ENCODE measurements around the gene NFE2L1. TPM values are rescaled to one million over a fixed set of nuclear protein-coding genes. Genes with fewer than 3 reads are reported as not detected.
A peak's percentile ranks its signal among the peaks of the same experiment; 100 is the strongest.

NFE2L1 gene
- total and polyA plus RNA-seq, 9 of the 15 experiments (the other 6 are each of a cell fraction or from before 2014, with no cell fraction given), result 2.0 to 68.6 (median 39.7) TPM

GRCh38 chr17:48107137-48108055 lies 59.2 kb downstream of the NFE2L1 start, which contains the start of gene SNX11 (continued):
- TF ChIP-seq PRDM10 (IDR thresholded peaks at IDR 0.05; ENCODE audit: partially characterized antibody) (peak; percentile 93), VEZF1 (CRISPR knock-in tag; IDR thresholded peaks at IDR 0.05) (peak; percentile 87), POLR3A (IDR thresholded peaks at IDR 0.05; ENCODE audit: borderline replicate concordance, extremely low read depth, insufficient read depth, insufficient read length) (no peak), MBD2 (IDR thresholded peaks at IDR 0.05; ENCODE audit: borderline replicate concordance, low read depth) (peak; percentile 82), SFPQ (IDR thresholded peaks at IDR 0.05; ENCODE audit: low read depth, low read length) (no peak), GATAD2A (IDR thresholded peaks at IDR 0.05) (no peak; the same call in 1 of the 2 replicates), STAT5A (IDR thresholded peaks at IDR 0.05; ENCODE audit: borderline replicate concordance, low read length) (no peak), HMGN3 (IDR thresholded peaks at IDR 0.05; ENCODE audit: borderline replicate concordance, extremely low read depth, insufficient read length, low read depth, low read length) (peak; percentile 83), KAT7 (CRISPR knock-in tag; IDR thresholded peaks at IDR 0.05; ENCODE audit: borderline replicate concordance) (0 out of 2 replicates have a peak, but pooled peaks have one; percentile 48), PHF8 (IDR thresholded peaks at IDR 0.05; ENCODE audit: borderline replicate concordance, low read length) (peak; percentile 93), SRSF1 (IDR thresholded peaks at IDR 0.05; ENCODE audit: low read depth, low read length) (no peak), BRCA1 (IDR thresholded peaks at IDR 0.05) (no peak), BRCA1 (CRISPR knock-in tag; IDR thresholded peaks at IDR 0.05) (no peak), RBM25 (IDR thresholded peaks at IDR 0.05; ENCODE audit: low read depth, low read length, severe bottlenecking) (peak; percentile 82), RCOR1 (IDR thresholded peaks at IDR 0.05; ENCODE audit: borderline replicate concordance in 1 of 2, low read depth in 2 of 2, low read length in 2 of 2) (peak in 1 of 2 experiments; percentile 2; a peak in 2 of 4 replicates), MEF2A (IDR thresholded peaks at IDR 0.05; ENCODE audit: control insufficient read depth, low read depth, low read length) (no peak), ZFX (CRISPR knock-in tag; IDR thresholded peaks at IDR 0.05) (peak; percentile 72)
